Ovary (tissue), 3 donors: ENCODE measurements around the gene C11orf91.

Experiments used
- EP300 ChIP-seq: sonication (generic); formaldehyde crosslinking; IDR thresholded peaks from one replicate; pipeline ENCODE4 v1.6.1; 2017; ENCODE audit warnings: antibody characterized with exemption
- POLR2A ChIP-seq: fragments of 450-650 bp; IDR thresholded peaks from one replicate; pipeline ENCODE4 v1.6.1; 2017; ENCODE audit warnings: antibody characterized with exemption, mild to moderate bottlenecking, moderate library complexity
- TF ChIP-seq, protein P1 (sequence below), 3 donors: fragments of 450-650 bp in 2 of 3; fragments of 200-600 bp in 1 of 3; IDR thresholded peaks; one replicate each; pipeline versions ENCODE4 v1.5.1 to v1.8.0; 2016 to 2022; ENCODE audit warnings: antibody characterized with exemption in 3 of 3, mild to moderate bottlenecking in 1 of 3
- donor health status: DM: no; HTN: no; CAD: no.

DNA sequence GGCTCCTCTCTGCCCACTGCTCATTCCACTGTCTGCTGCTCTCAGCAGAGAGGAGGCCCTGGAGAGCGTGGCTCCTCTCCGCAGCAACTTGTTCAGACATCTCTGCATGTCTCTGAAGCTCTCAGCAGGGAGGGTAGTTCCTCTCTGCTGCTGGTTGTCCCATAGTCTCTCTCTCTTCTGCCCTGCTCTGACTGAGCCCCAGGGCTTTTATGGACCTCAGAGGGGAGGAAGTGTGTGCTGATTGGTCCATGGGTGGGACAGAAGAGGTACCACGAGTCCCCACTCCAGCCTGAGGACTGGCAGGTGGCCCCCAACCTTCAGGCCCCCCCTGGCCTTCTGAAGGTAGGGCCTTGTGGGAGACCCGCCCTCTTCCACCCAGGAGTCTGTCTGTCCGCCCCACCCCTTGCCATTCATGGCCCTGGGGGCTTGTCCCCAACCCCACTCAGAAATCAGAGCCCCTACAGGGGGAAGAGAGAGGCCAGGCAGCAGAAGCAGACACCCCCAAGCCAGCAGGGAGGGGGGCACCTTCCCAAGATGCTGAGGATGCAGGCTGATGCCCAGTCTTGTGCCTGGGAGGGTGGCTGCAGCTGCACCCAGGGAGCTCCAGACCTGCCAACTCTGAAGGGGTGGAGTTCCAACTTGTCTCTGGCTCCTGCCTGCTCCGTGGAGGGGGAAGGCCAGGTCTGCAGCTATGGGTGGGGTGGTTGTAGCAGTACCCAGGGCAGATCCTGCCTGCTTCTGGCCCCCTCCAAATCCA is 35.1 kb downstream of the C11orf91 start:
- TF ChIP-seq, protein P1, sequence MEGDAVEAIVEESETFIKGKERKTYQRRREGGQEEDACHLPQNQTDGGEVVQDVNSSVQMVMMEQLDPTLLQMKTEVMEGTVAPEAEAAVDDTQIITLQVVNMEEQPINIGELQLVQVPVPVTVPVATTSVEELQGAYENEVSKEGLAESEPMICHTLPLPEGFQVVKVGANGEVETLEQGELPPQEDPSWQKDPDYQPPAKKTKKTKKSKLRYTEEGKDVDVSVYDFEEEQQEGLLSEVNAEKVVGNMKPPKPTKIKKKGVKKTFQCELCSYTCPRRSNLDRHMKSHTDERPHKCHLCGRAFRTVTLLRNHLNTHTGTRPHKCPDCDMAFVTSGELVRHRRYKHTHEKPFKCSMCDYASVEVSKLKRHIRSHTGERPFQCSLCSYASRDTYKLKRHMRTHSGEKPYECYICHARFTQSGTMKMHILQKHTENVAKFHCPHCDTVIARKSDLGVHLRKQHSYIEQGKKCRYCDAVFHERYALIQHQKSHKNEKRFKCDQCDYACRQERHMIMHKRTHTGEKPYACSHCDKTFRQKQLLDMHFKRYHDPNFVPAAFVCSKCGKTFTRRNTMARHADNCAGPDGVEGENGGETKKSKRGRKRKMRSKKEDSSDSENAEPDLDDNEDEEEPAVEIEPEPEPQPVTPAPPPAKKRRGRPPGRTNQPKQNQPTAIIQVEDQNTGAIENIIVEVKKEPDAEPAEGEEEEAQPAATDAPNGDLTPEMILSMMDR (IDR thresholded peaks at IDR 0.05): no peak
- TF ChIP-seq POLR2A (no peak), EP300 (no peak)
